Measurements from ENCODE around the gene SGSH.

GRCh38 chr17:80248001-80248893, 28.1 kb upstream of the SGSH start:
- no peak for TF ChIP-seq CTCF (IDR thresholded peaks at IDR 0.05; ENCODE audit: insufficient read depth, low read length, poor library complexity, severe bottlenecking)
- no peak for TF ChIP-seq EZH2phosphoT487 (conservative IDR thresholded peaks at IDR 0.05; ENCODE audit: low read length)
